Panc1 (cell line): ENCODE measurements around the gene NOS2.

ENCODE experiments used
- CTCF ChIP-seq: fragments of 450-650 bp; IDR thresholded peaks from 2 replicates; pipeline ENCODE4 v1.5.1; 2017; ENCODE audit warnings: mild to moderate bottlenecking
- POLR2AphosphoS5 ChIP-seq: IDR thresholded peaks from 2 replicates; pipeline ENCODE4 v1.6.1; 2012; ENCODE audit warnings: mild to moderate bottlenecking, low read depth, low read length, moderate library complexity
- TCF7L2 ChIP-seq: IDR thresholded peaks from 2 replicates; pipeline ENCODE4 v1.6.1; 2011; ENCODE audit warnings: mild to moderate bottlenecking, low read depth, low read length, inconsistent platforms

GRCh38 chr17:27768858-27769410 lies 31.4 kb downstream of the NOS2 start:
- TF ChIP-seq CTCF, result no peak
- TF ChIP-seq TCF7L2, result no peak
- TF ChIP-seq POLR2AphosphoS5, result no peak
